Measurements from ENCODE around the gene FSTL1.

FSTL1 gene

GRCh38 chr3:120468635-120469295 is 18.0 kb upstream of the FSTL1 start:
- DNase-seq (ENCODE audit: low spot score) = no peak

GRCh38 chr3:120462409-120462959 is 11.7 kb upstream of the FSTL1 start:
- DNase-seq (ENCODE audit: low spot score) = no peak

GRCh38 chr3:120461416-120461815 is 10.6 kb upstream of the FSTL1 start:
- DNase-seq (ENCODE audit: low spot score) = no peak

GRCh38 chr3:120460862-120461261 is 10.1 kb upstream of the FSTL1 start:
- DNase-seq (ENCODE audit: low spot score) = no peak

DNA sequence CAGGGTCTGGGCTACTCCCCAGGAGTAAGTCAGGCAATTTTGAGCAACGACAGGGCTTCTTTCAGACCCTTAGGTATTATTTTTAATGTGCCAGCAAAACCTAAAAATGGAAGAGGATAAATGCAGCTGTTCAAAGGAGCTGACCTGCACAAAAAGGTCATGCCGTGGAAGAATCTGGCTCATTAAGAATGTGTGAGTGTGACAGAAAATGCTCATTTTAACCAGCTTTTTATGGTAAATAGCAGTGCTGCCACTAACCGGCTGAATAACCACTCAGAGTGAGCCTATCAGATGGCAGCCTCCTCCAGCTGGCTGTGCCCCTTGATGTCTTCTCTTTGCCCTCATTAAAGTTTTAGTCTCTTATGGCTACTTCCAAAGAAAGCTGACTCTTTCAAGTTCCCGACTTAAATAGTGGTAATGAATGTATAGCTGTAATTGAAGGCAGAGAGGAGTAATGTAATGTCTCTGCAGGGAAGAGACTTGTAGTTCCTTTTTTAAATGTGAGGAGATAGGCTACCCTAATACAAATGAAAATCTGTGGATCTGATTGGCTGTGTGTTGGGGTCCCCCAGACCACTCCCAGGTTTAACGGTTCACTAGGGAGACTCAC is 9.5 kb upstream of the FSTL1 start:
- DNase-seq (ENCODE audit: low spot score) = no peak

DNA sequence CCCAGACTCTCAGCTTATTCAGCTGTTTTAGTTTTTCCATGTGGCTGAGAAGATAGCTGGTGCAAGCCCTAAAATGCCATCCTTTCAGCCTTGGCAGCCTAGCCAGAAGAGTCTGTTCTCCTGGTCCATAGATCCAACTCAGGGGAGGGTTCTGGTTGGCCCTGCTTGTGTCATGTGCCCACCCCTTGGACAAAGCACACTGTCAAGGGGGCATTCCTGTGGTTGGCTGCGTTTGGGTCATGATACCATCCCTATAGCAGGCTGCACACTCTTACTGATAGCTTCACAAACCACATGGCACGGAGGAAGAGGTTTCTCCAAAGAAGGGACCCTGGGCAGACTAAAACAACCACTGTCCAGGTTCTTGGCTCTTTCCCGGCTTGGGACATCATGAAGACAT is 8.4 kb upstream of the FSTL1 start:
- no peak for DNase-seq (ENCODE audit: low spot score)

DNA sequence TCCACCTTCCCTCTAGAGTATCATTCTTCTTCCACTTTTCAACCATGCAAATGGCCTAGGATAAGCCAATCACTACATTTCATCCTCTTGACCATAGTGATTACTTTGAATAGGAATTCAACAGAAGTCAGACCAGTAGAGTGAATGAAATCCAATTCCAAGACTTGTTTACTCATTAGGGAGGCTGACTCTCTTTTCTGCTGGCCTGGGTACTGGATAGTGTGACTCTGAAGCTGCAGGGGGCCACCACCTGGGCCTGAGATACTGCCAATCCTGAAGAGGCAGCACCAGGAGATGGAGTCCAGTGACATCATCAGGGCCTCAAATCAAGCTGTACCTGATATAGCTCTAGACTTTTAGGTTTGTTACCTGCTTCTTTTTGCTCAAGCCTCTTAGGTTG is 7.0 kb upstream of the FSTL1 start:
- no peak for DNase-seq (ENCODE audit: low spot score)

GRCh38 chr3:120454076-120454689 is 3.4 kb upstream of the FSTL1 start:
- no peak for DNase-seq (ENCODE audit: low spot score)

GRCh38 chr3:120452816-120453215 is 2.0 kb upstream of the FSTL1 start:
- no peak for DNase-seq (ENCODE audit: low spot score)

DNA sequence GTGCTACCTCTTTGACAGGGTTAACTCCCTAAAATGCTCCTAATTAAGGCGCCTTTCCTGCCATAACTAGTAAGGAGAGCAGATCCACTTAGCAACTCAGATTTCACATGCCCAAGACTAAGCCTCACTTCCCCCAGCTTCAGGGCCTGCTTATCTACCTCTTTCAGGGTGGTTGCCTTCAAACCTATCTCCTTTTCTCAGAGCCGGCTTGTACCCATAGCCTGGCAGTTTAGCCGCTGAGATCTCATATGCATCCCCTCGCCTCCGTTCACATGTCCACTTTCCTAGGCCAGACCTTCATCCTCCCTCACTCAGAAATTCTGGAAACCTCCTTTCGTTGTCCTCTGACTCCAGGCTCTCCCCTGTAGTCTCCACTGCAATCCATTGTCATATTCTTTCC is 1.0 kb upstream of the FSTL1 start:
- DNase-seq (ENCODE audit: low spot score) = no peak

- no peak for DNase-seq (ENCODE audit: low spot score)
Observed at GRCh38 chr3:120451272-120451761, 525 bp upstream of the FSTL1 start.

- DNase-seq (ENCODE audit: low spot score) = no peak
Observed at GRCh38 chr3:120449701-120450599, 842 bp downstream of the FSTL1 start.

GRCh38 chr3:120449251-120449650 is 1.5 kb downstream of the FSTL1 start:
- DNase-seq (ENCODE audit: low spot score) = no peak

- DNase-seq (ENCODE audit: low spot score) = no peak
Observed at GRCh38 chr3:120448756-120449155, 2.0 kb downstream of the FSTL1 start.

DNA sequence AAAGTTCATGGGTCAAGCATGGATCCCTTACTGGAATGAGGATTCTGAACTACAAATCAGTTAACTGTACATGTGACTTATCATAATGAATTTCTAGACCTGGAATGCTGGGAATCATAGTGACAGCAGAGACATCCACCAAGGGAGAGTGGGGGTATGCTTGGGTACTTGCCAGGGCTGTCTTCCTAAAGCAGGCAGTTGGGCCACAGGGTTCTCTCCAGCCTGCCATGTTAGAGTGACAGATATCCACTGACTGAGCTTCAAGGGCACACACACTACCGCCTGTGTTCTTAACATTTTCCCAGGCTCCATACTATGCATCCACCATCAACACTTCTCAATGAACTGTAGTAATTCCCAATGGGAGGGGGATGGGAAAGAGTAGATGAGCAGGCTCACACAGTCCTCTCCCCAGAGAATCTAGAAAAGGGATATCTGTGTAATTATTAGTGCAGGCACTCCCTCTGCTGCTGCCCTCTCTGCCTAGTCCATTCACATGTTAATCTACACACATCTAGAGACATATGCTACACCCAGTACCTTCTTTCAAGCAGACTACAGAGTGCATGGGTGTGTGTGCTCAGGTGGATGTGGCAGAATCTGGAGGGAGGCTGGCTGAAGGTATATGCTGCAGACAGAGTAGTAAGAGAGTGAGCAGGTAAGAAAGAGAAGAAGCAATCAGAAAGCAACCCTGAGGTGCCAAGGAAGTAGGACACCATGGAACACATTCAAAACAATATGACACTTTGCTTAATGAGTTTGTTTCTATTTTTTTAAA is 3.7 kb downstream of the FSTL1 start:
- DNase-seq (ENCODE audit: low spot score) = no peak

DNA sequence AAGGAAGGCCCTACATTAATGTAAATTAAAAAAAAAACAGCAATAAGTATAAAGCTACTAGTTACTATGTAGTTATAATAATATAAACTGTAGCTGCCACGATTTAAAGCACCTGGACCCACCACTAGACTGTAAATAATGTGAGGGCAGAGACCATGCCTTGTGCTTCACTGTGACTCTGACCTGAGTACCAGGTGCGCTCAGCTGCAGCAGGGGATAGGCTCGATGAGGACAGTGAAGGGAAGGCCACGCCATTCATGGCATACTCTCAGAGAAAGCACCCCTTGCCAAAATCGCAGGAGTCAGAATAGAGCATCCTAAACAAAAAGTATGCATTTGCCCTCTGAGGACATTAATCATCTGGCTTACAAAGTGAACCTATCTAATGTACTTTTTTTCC is 5.1 kb downstream of the FSTL1 start:
- no peak for DNase-seq (ENCODE audit: low spot score)

GRCh38 chr3:120443626-120444123 is 7.1 kb downstream of the FSTL1 start:
- DNase-seq (ENCODE audit: low spot score) = no peak

DNA sequence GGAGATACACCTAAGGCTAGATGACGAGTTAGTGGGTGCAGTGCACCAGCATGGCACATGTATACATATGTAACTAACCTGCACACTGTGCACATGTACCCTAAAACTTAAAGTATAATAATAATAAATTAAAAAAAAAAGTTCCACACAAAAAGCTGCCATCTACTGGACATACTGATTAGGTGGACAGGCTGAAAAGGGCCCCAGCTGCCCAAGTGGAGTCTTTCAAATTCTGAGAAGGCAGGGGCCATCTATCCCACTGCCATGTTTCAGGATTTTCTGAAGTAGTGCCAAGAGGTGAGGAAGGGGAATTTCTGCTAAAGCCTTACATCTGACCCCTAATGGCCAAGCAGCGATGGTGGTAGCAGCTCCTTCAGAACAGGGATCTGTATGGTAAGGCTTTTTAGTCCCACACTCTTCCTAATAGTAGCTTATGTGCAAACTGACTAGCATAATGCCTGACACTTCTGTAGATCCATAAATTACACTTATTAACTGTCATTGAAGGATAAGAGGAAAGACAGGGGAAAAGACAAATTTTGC is 7.7 kb downstream of the FSTL1 start:
- no peak for DNase-seq (ENCODE audit: low spot score)

- DNase-seq (ENCODE audit: low spot score) = no peak
Observed at GRCh38 chr3:120441776-120442175, 9.0 kb downstream of the FSTL1 start.

DNA sequence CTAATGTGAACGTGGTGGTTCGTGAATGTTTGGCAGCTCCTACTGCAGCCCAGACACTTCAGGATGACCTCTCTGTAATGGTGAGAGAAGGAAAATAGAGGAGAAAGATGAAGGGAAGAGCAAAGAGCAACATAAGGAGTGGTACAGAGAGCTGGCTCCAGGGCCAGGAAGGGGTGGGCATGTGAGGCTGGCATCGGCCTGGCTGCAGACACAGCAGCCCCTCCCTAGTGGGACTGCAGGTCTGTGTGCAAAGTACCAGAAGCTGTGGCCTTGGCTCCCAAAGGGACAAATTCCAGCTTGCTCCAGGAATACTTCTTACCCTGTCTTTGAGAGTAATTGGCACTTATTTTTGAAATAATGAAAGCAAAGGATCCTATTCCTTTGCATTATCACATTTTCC is 10.0 kb downstream of the FSTL1 start:
- no peak for DNase-seq (ENCODE audit: low spot score)

Data from putamen (tissue), 1 donor.